RWPE2 (cell line): ENCODE measurements around the gene ECI1.

Source experiments
- ATAC-seq: fragments of 200-7000 bp; cut with Tn5 transposase; 3 replicates; pipeline ENCODE4 v1.9.1; 2021; ENCODE audit warnings: low read depth
- DNase-seq: peaks from one replicate; pipeline ENCODE4 v3.0.0-alpha.2; 2020; ENCODE audit warnings: low spot score
- H3K27ac ChIP-seq: fragments of 450-650 bp; 2 replicates; pipeline ENCODE4 v1.5.1; 2017; ENCODE audit warnings: mild to moderate bottlenecking; ENCODE audit not compliant: poor library complexity, severe bottlenecking
- H3K27me3 ChIP-seq: fragments of 250-450 bp; sonication (Bioruptor Pico); 2 replicates; pipeline ENCODE4 v1.5.1; 2021; ENCODE audit warnings: mild to moderate bottlenecking, moderate library complexity; ENCODE audit not compliant: insufficient read depth, poor library complexity, severe bottlenecking
- H3K36me3 ChIP-seq: fragments of 250-450 bp; sonication (Bioruptor Pico); 2 replicates; pipeline ENCODE4 v1.5.1; 2020; ENCODE audit warnings: low read depth, mild to moderate bottlenecking, moderate library complexity
- H3K4me1 ChIP-seq: fragments of 250-450 bp; sonication (Bioruptor Pico); 2 replicates; pipeline ENCODE4 v1.5.1; 2021; ENCODE audit warnings: mild to moderate bottlenecking, moderate library complexity; ENCODE audit not compliant: insufficient read depth, poor library complexity, severe bottlenecking
- H3K4me3 ChIP-seq: fragments of 250-450 bp; sonication (Bioruptor Pico); 2 replicates; pipeline ENCODE4 v1.5.1; 2021; ENCODE audit warnings: mild to moderate bottlenecking, moderate library complexity; ENCODE audit not compliant: severe bottlenecking
- H3K9me3 ChIP-seq: fragments of 250-450 bp; sonication (Bioruptor Pico); 2 replicates; pipeline ENCODE4 v1.5.1; 2021; ENCODE audit warnings: mild to moderate bottlenecking, moderate library complexity; ENCODE audit not compliant: severe bottlenecking
- TF ChIP-seq, protein P1 (sequence below): fragments of 450-650 bp; IDR thresholded peaks from one replicate; pipeline ENCODE4 v1.5.1; 2017; ENCODE audit warnings: mild to moderate bottlenecking, moderate library complexity; ENCODE audit not compliant: poor library complexity, severe bottlenecking

ECI1 gene

DNA sequence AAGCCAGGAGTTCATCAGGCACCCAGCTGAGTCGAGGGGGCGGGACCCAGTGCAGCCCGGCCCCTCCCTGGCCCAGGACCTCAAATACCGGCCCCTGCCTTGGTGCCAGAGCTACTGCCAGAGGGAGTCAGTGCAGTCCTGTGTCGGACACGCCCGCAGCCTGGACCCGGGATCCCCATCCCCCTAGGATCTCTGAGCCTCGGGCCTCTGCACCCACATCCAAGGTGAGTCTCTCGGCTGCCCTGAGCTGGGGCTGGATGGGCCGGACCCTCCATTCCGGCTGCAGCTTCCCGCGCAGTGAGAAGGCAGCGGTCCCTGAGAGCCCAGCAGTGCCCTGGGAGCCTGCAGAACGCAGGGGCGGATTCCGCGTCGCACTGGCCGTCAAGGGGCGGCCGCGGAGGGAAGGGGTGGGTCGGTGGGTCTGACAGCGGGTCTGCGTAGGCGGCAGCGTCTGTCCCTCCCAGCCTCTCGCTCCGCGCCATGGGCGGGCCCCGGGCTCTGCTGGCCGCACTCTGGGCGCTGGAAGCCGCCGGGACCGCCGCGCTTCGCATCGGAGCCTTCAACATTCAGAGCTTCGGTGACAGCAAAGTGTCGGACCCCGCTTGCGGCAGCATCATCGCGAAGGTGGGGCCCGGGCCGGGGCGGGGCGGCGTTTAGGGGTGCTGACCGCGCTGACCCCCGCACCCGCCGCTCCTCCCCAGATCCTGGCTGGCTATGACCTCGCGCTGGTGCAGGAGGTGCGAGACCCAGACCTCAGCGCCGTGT is 14.9 kb downstream of the ECI1 start, which contains the start of gene DNASE1L2:
Gene DNASE1L2 (plus strand): TSS at position 108 of the 765 bp plus-strand sequence. CDS start 373 bp downstream, at position 481.
- Histone ChIP-seq H3K36me3 (peaks cover 12% of the 10 kb centered on the region), H3K4me1 (no peaks in the 10 kb centered on the region), H3K27me3 (peaks cover 21% of the 10 kb centered on the region), H3K27ac (no peak within 1 kb of the TSS), H3K9me3 (no peaks in the 10 kb centered on the region), H3K4me3 (no peak within 1 kb of the TSS)
- DNase-seq: no peak
- peak; percentile 70 for ATAC-seq
- TF ChIP-seq, protein P1, sequence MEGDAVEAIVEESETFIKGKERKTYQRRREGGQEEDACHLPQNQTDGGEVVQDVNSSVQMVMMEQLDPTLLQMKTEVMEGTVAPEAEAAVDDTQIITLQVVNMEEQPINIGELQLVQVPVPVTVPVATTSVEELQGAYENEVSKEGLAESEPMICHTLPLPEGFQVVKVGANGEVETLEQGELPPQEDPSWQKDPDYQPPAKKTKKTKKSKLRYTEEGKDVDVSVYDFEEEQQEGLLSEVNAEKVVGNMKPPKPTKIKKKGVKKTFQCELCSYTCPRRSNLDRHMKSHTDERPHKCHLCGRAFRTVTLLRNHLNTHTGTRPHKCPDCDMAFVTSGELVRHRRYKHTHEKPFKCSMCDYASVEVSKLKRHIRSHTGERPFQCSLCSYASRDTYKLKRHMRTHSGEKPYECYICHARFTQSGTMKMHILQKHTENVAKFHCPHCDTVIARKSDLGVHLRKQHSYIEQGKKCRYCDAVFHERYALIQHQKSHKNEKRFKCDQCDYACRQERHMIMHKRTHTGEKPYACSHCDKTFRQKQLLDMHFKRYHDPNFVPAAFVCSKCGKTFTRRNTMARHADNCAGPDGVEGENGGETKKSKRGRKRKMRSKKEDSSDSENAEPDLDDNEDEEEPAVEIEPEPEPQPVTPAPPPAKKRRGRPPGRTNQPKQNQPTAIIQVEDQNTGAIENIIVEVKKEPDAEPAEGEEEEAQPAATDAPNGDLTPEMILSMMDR: no peak

DNA sequence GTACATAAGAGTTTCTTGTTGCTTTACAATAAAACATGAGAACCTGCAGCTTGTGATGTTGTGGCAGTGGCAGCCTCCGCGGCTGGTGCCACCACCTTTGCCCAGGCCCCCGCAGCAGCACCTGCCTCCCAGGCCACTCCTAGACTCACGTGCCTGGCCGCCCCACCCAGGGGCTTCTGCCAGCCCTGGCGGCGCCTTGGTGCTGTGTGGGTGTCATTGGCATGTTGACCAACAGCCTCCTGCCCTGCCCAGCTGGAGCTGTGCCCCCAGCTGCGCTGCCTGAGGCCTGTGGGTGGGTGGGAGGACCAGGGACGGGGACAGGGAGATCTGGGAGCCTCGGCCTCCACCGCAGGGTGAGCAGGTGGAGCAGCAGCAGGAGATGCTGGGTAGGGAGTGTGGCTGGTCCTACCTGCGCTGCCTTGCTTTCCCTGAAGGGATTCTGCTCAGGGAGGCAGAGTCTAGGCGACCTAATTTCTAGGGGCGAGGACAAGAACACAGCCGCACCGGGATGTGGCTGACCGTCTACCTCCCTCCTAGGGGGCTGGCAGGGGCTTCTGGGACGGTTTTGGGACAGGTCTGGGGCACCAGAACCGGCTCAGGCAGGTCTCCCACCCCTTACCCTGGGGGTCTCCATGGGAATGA is 15.6 kb downstream of the ECI1 start:
- ATAC-seq (no peak), DNase-seq (no peak)
- Histone ChIP-seq H3K27ac (no peak overlapping the region), H3K4me1 (no peaks in the 10 kb centered on the region), H3K36me3 (peaks cover 12% of the 10 kb centered on the region), H3K9me3 (no peaks in the 10 kb centered on the region), H3K27me3 (peaks cover 21% of the 10 kb centered on the region), H3K4me3 (no peak overlapping the region)
- TF ChIP-seq, protein P1: no peak

DNA sequence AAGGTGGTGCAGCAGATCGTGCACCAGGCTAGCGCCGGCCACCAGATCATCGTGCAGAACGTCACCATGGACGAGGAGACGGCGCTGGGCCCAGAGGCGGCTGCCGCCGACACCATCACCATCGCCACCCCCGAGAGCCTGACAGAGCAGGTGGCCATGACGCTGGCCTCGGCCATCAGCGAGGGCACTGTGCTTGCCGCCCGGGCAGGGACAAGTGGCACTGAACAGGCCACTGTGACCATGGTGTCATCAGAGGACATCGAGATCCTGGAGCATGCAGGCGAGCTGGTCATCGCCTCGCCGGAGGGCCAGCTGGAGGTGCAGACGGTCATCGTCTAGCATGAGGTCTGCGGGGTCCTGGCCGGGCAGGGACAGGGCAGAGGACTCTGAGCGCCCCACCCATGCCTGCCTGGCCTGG is 16.1 kb downstream of the ECI1 start:
- peaks cover 21% of the 10 kb centered on the region for H3K27me3 ChIP-seq
- no peak overlapping the region for H3K4me3 ChIP-seq
- no peaks in the 10 kb centered on the region for H3K4me1 ChIP-seq
- ATAC-seq: no peak
- DNase-seq: no peak
- H3K36me3 ChIP-seq: peaks cover 12% of the 10 kb centered on the region
- TF ChIP-seq, protein P1: no peak
- H3K27ac ChIP-seq: no peak overlapping the region
- no peaks in the 10 kb centered on the region for H3K9me3 ChIP-seq

DNA sequence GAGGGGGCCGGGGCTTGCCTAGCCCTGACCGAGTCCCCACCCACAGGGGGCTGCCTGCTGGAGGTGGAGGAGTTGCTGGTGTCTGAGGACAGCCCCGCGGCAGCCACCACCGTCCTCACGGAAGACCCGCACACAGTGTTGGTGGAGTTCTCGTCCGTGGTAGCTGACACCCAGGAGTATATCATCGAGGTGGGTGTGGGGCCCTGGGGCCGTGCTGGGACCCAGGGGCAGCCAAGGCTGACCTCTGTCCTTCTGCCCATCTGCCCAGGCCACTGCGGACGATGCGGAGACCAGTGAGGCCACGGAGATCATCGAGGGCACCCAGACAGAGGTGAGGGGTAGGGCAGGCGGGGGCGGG is 16.6 kb downstream of the ECI1 start:
- no peak overlapping the region for H3K27ac ChIP-seq
- ATAC-seq (no peak), DNase-seq (no peak)
- H3K4me1 ChIP-seq: no peaks in the 10 kb centered on the region
- no peak overlapping the region for H3K4me3 ChIP-seq
- TF ChIP-seq, protein P1: no peak
- H3K36me3 ChIP-seq: peaks cover 12% of the 10 kb centered on the region
- peaks cover 21% of the 10 kb centered on the region for H3K27me3 ChIP-seq
- no peaks in the 10 kb centered on the region for H3K9me3 ChIP-seq
